Heart left ventricle (tissue), 13 donors: Measurements from ENCODE around the gene RALGAPA1.

Experiments used
- CTCF ChIP-seq, 12 donors: fragments of 200-600 bp; sonication (generic) in 4 of 12; IDR thresholded peaks; one replicate each; pipeline versions ENCODE4 v1.5.0 to v1.8.0; 2018 to 2022; ENCODE audit warnings: antibody characterized with exemption in 12 of 12, mild to moderate bottlenecking in 5 of 12
- POLR2A ChIP-seq, 2 donors: fragments of 450-650 bp; IDR thresholded peaks; one replicate each; pipeline ENCODE4 v1.6.1; 2017; ENCODE audit warnings: antibody characterized with exemption in 2 of 2, mild to moderate bottlenecking in 2 of 2, moderate library complexity in 2 of 2
- donor health status: ischemic (EF 13 %, LVEDD 7.1; RV severe dilation, severe dysfunction).
- donor health status: DM: no; HTN: yes; CAD: no.
- donor health status: DM: no; HTN: no; CAD: no.
- donor health status: ischemic (EF 25% LVEDD 6.9; RV normal size, moderate dysfunction).
- donor health status: ischemic (EF 25% LVEDD 5.7; RV mildly dilated, moderate dysfunction).
- donor health status: ischemic (EF 35%, LVEDD 5.7; RV mildly dilated, moderate dysfunction).
- donor health status: nonischemic (EF 11% LVEDD 7.7; RV severe dilation, severe dysfunction).
- donor health status: DM: yes; HTN: yes; CAD: no.
- donor health status: PGD.
- donor health status: ischemic (EF 29% LVEDD 5.4; RV normal size, mild dysfunction).
- donor health status: nonischemic (EF 23%, LVEDD 6.1; RV moderate dilation, normal function).

GRCh38 chr14:35534873-35535482 is 274.1 kb downstream of the RALGAPA1 start:
- peak in 1 of 12 donors; percentile 8 for TF ChIP-seq CTCF (IDR thresholded peaks at IDR 0.05)
- no peak for TF ChIP-seq POLR2A (IDR thresholded peaks at IDR 0.05)
